ENCODE measurements around the gene MAPT. TPM values are rescaled to one million over a fixed set of nuclear protein-coding genes. Genes with fewer than 3 reads are reported as not detected.

MAPT gene
- total RNA-seq, 1 experiment from 2014 or later, result 1.6 TPM

GRCh38 chr17:46031440-46031839 lies 137.1 kb downstream of the MAPT start:
- DNase-seq, result no peak
- Mint-ChIP-seq H3K4me3 (ENCODE audit: low read depth, unreplicated experiment) (no peak overlapping the region), H3K9me3 (ENCODE audit: low read depth, unreplicated experiment) (no peaks in the 10 kb centered on the region), H3K36me3 (ENCODE audit: insufficient read depth, unreplicated experiment) (peaks cover 83% of the 10 kb centered on the region), H3K27me3 (ENCODE audit: unreplicated experiment) (no peaks in the 10 kb centered on the region), H3K4me1 (ENCODE audit: low read depth, unreplicated experiment) (no peaks in the 10 kb centered on the region), H3K27ac (ENCODE audit: unreplicated experiment) (no peak overlapping the region)
- CTCF ChIA-PET, result interaction anchor here (0.6 kb wide), 1 partner anchor 174 kb away, joined by 3 read pairs; no protein-coding TSS in a partner anchor
- BruUV-seq (replicated peaks), result no TSS peak
- no peak for TF ChIP-seq CTCF (IDR thresholded peaks at IDR 0.05; ENCODE audit: unreplicated experiment)
- intact Hi-C loops (cut with micrococcal nuclease; ENCODE audit: unreplicated experiment), result no loop called here

DNA sequence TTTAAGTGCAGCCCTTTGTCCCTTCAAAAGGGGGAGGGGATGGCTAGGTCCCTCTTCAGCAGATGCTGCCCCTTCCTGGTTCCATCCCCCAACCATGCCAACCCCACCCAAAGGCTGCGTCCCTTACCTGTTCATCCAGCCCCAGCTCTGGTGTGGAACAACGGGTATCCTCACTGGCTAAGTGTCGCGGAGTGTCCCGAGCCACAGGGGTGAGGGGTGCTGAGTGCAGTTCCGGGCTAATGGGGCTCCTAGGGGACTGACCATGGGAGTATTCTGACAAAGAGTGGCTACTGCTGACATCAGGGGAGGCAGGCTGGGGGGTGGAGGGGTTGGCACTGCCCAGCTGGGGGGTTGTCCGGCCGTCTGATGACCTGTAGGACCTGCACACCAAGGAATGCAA lies 137.6 kb downstream of the MAPT start:
- TF ChIP-seq CTCF (IDR thresholded peaks at IDR 0.05; ENCODE audit: unreplicated experiment), result no peak
- H3K4me3 Mint-ChIP-seq (ENCODE audit: low read depth, unreplicated experiment), result no peak overlapping the region
- H3K27me3 Mint-ChIP-seq (ENCODE audit: unreplicated experiment), result no peaks in the 10 kb centered on the region
- no peak overlapping the region for H3K27ac Mint-ChIP-seq (ENCODE audit: unreplicated experiment)
- BruUV-seq (replicated peaks), result no TSS peak
- H3K36me3 Mint-ChIP-seq (ENCODE audit: insufficient read depth, unreplicated experiment), result peaks cover 86% of the 10 kb centered on the region
- H3K9me3 Mint-ChIP-seq (ENCODE audit: low read depth, unreplicated experiment), result no peaks in the 10 kb centered on the region
- intact Hi-C loops (cut with micrococcal nuclease; ENCODE audit: unreplicated experiment), result no loop called here
- no peaks in the 10 kb centered on the region for H3K4me1 Mint-ChIP-seq (ENCODE audit: low read depth, unreplicated experiment)
- DNase-seq, result no peak
- CTCF ChIA-PET, result no interaction called here

GRCh38 chr17:46032909-46033308 lies 138.6 kb downstream of the MAPT start:
- BruUV-seq (replicated peaks), result no TSS peak
- DNase-seq, result no peak
- no peak overlapping the region for H3K27ac Mint-ChIP-seq (ENCODE audit: unreplicated experiment)
- intact Hi-C loops (cut with micrococcal nuclease; ENCODE audit: unreplicated experiment), result no loop called here
- no peaks in the 10 kb centered on the region for H3K4me1 Mint-ChIP-seq (ENCODE audit: low read depth, unreplicated experiment)
- H3K4me3 Mint-ChIP-seq (ENCODE audit: low read depth, unreplicated experiment), result no peak overlapping the region
- TF ChIP-seq CTCF (IDR thresholded peaks at IDR 0.05; ENCODE audit: unreplicated experiment), result no peak
- H3K27me3 Mint-ChIP-seq (ENCODE audit: unreplicated experiment), result no peaks in the 10 kb centered on the region
- peaks cover 88% of the 10 kb centered on the region for H3K36me3 Mint-ChIP-seq (ENCODE audit: insufficient read depth, unreplicated experiment)
- no peaks in the 10 kb centered on the region for H3K9me3 Mint-ChIP-seq (ENCODE audit: low read depth, unreplicated experiment)
- CTCF ChIA-PET, result no interaction called here

- H3K27ac Mint-ChIP-seq (ENCODE audit: unreplicated experiment), result no peak overlapping the region
- no peak overlapping the region for H3K4me3 Mint-ChIP-seq (ENCODE audit: low read depth, unreplicated experiment)
- intact Hi-C loops (cut with micrococcal nuclease; ENCODE audit: unreplicated experiment), result no loop called here
- no peaks in the 10 kb centered on the region for H3K4me1 Mint-ChIP-seq (ENCODE audit: low read depth, unreplicated experiment)
- no peak for TF ChIP-seq CTCF (IDR thresholded peaks at IDR 0.05; ENCODE audit: unreplicated experiment)
- H3K9me3 Mint-ChIP-seq (ENCODE audit: low read depth, unreplicated experiment), result no peaks in the 10 kb centered on the region
- BruUV-seq (replicated peaks), result no TSS peak
- DNase-seq, result no peak
- H3K36me3 Mint-ChIP-seq (ENCODE audit: insufficient read depth, unreplicated experiment), result peaks cover 88% of the 10 kb centered on the region
- no peaks in the 10 kb centered on the region for H3K27me3 Mint-ChIP-seq (ENCODE audit: unreplicated experiment)
- CTCF ChIA-PET, result no interaction called here
These were observed 139.0 kb downstream of the MAPT start for GRCh38 chr17:46033392-46033791.

Data from Calu3 (cell line).